H9 (cell line): Measurements from ENCODE around the gene ATP5PO. TPM values are rescaled to one million over a fixed set of nuclear protein-coding genes. Genes with fewer than 3 reads are reported as not detected.

Source experiments
- DNase-seq: peaks from one replicate; pipeline ENCODE4 v3.0.0-alpha.2; 2017
- H2AFZ ChIP-seq: one replicate; pipeline ENCODE4 v1.6.1; 2013; ENCODE audit warnings: mild to moderate bottlenecking, low read length, control low read depth, moderate library complexity
- H2AK5ac ChIP-seq: 2 replicates; pipeline ENCODE4 v1.6.1; 2013; ENCODE audit warnings: low read length, control low read depth, mixed read lengths; ENCODE audit not compliant: insufficient read length
- H2BK120ac ChIP-seq: one replicate; pipeline ENCODE4 v1.6.1; 2013; ENCODE audit warnings: low read depth, mild to moderate bottlenecking, low read length, control low read depth, inconsistent platforms; ENCODE audit not compliant: poor library complexity, severe bottlenecking
- H2BK12ac ChIP-seq: 2 replicates; pipeline ENCODE4 v1.6.1; 2013; ENCODE audit warnings: low read length, control low read depth, mixed read lengths, low read depth; ENCODE audit not compliant: insufficient read length
- H2BK15ac ChIP-seq: 2 replicates; pipeline ENCODE4 v1.6.1; 2013; ENCODE audit warnings: low read depth, low read length, control low read depth
- H2BK20ac ChIP-seq: one replicate; pipeline ENCODE4 v1.6.1; 2013; ENCODE audit warnings: low read depth, mild to moderate bottlenecking, low read length, control low read depth, inconsistent platforms; ENCODE audit not compliant: poor library complexity, severe bottlenecking
- H2BK5ac ChIP-seq: 2 replicates; pipeline ENCODE4 v1.6.1; 2013; ENCODE audit warnings: low read length, control low read depth, mixed read lengths; ENCODE audit not compliant: insufficient read length
- H3K14ac ChIP-seq: 2 replicates; pipeline ENCODE4 v1.6.1; 2013; ENCODE audit warnings: low read length, control low read depth; ENCODE audit not compliant: insufficient read depth
- H3K18ac ChIP-seq: 2 replicates; pipeline ENCODE4 v1.6.1; 2013; ENCODE audit warnings: low read depth, mild to moderate bottlenecking, mixed read lengths, low read length, control low read depth; ENCODE audit not compliant: insufficient read length
- H3K23ac ChIP-seq: 2 replicates; pipeline ENCODE4 v1.6.1; 2013; ENCODE audit warnings: low read length, control low read depth, mixed read lengths, low read depth; ENCODE audit not compliant: insufficient read length
- H3K23me2 ChIP-seq: 2 replicates; pipeline ENCODE4 v1.6.1; 2013; ENCODE audit warnings: low read depth, mild to moderate bottlenecking, mixed read lengths, low read length, control low read depth; ENCODE audit not compliant: insufficient read length, poor library complexity, severe bottlenecking
- H3K27ac ChIP-seq: 2 replicates; pipeline ENCODE4 v1.5.1; 2013; ENCODE audit warnings: low read length, control low read depth, mixed read lengths, low read depth; ENCODE audit not compliant: insufficient read length
- H3K27me3 ChIP-seq: 2 replicates; pipeline ENCODE4 v1.6.1; 2013; ENCODE audit warnings: low read length, control low read depth, inconsistent platforms; ENCODE audit not compliant: insufficient read depth
- H3K4ac ChIP-seq: 2 replicates; pipeline ENCODE4 v1.6.1; 2013; ENCODE audit warnings: low read depth, mild to moderate bottlenecking, control low read depth, inconsistent platforms, low read length, moderate library complexity
- H3K4me1 ChIP-seq: 2 replicates; pipeline ENCODE4 v1.6.1; 2013; ENCODE audit warnings: low read length, control low read depth, inconsistent platforms; ENCODE audit not compliant: insufficient read depth
- H3K4me2 ChIP-seq: 2 replicates; pipeline ENCODE4 v1.6.1; 2013; ENCODE audit warnings: low read length, control low read depth, mixed read lengths; ENCODE audit not compliant: insufficient read length, insufficient read depth
- H3K56ac ChIP-seq: 2 replicates; pipeline ENCODE4 v1.6.1; 2013; ENCODE audit warnings: low read depth, mild to moderate bottlenecking, mixed read lengths, low read length, control low read depth; ENCODE audit not compliant: insufficient read length
- H3K79me1 ChIP-seq: 2 replicates; pipeline ENCODE4 v1.6.1; 2013; ENCODE audit warnings: low read depth, mild to moderate bottlenecking, moderate library complexity, low read length, control low read depth, inconsistent platforms; ENCODE audit not compliant: insufficient read depth, poor library complexity, severe bottlenecking
- H3K79me2 ChIP-seq: 2 replicates; pipeline ENCODE4 v1.6.1; 2013; ENCODE audit warnings: low read length, control low read depth, inconsistent platforms; ENCODE audit not compliant: insufficient read depth
- H3K9ac ChIP-seq: 2 replicates; pipeline ENCODE4 v1.6.1; 2013; ENCODE audit warnings: low read length, control low read depth, mixed read lengths; ENCODE audit not compliant: insufficient read length; ENCODE audit errors: extremely low read depth
- H3K9me3 ChIP-seq: one replicate; pipeline ENCODE4 v1.6.1; 2013; ENCODE audit warnings: low read depth, low read length, inconsistent platforms; ENCODE audit not compliant: control insufficient read depth
- H3T11ph ChIP-seq: one replicate; pipeline ENCODE4 v1.6.1; 2013; ENCODE audit warnings: mild to moderate bottlenecking, low read length, control low read depth, inconsistent platforms
- H4K20me1 ChIP-seq: one replicate; pipeline ENCODE4 v1.6.1; 2013; ENCODE audit not compliant: control insufficient read depth, insufficient read length, insufficient read depth
- H4K5ac ChIP-seq: 2 replicates; pipeline ENCODE4 v1.6.1; 2013; ENCODE audit warnings: low read depth, mild to moderate bottlenecking, mixed read lengths, low read length, control low read depth; ENCODE audit not compliant: insufficient read length
- H4K8ac ChIP-seq: replicated peaks from 2 replicates; pipeline ENCODE4 v1.6.1; 2013; ENCODE audit warnings: low read length, control low read depth, mixed read lengths, low read depth; ENCODE audit not compliant: insufficient read length
- H4K91ac ChIP-seq: 2 replicates; pipeline ENCODE4 v1.6.1; 2013; ENCODE audit warnings: low read depth, mild to moderate bottlenecking, moderate library complexity, mixed read lengths, low read length, control low read depth; ENCODE audit not compliant: insufficient read length
- H3K27ac Mint-ChIP-seq, 3 experiments: 2 replicates in 2 of 3; 3 replicates in 1 of 3; pipeline ENCODE4 v1.8.0; 2020 to 2021; ENCODE audit warnings: mixed read lengths in 3 of 3, mild to moderate bottlenecking in 1 of 3, moderate library complexity in 1 of 3
- H3K27me3 Mint-ChIP-seq: 2 replicates; pipeline ENCODE4 v1.8.0; 2021; ENCODE audit warnings: low read depth, mild to moderate bottlenecking, moderate library complexity, mixed read lengths
- H3K36me3 Mint-ChIP-seq, 3 experiments: 2 replicates in 2 of 3; 3 replicates in 1 of 3; pipeline ENCODE4 v1.8.0; 2020 to 2021; ENCODE audit warnings: low read depth in 3 of 3, mixed read lengths in 3 of 3; ENCODE audit not compliant: insufficient read depth in 1 of 3
- H3K4me1 Mint-ChIP-seq, 2 experiments: 2 replicates each; pipeline ENCODE4 v1.8.0; 2020; ENCODE audit warnings: mixed read lengths in 2 of 2
- H3K4me3 Mint-ChIP-seq, 2 experiments: 2 replicates in 1 of 2; 3 replicates in 1 of 2; pipeline ENCODE4 v1.8.0; 2020 to 2021; ENCODE audit warnings: mild to moderate bottlenecking in 2 of 2, mixed read lengths in 2 of 2, moderate library complexity in 1 of 2
- H3K9me3 Mint-ChIP-seq, 2 experiments: 2 replicates in 1 of 2; 3 replicates in 1 of 2; pipeline ENCODE4 v1.8.0; 2020; ENCODE audit warnings: mild to moderate bottlenecking in 2 of 2, mixed read lengths in 2 of 2, moderate library complexity in 1 of 2
- WGBS: extraction: QIAGEN DNeasy Blood & Tissue Kit; methylation state at CpG from one replicate; pipeline ENCODE4 v1.1.7; 2013; ENCODE audit warnings: missing lambda C conversion rate, low lambda C conversion rate, mixed read lengths; ENCODE audit not compliant: insufficient read length; ENCODE audit errors: extremely low coverage; 5-methylcytosine and 5-hydroxymethylcytosine counted together
- total RNA-seq: library from RNA; stranded (reverse); gene quantifications from 2 replicates; pipeline ENCODE4 v1.2.1, GENCODE V29; 2021
- TF ChIP-seq, protein P1 (sequence below): fragments of 200-600 bp; sonication (generic); conservative IDR thresholded peaks from 3 replicates; pipeline ENCODE4 v1.8.0; 2021; ENCODE audit warnings: antibody characterized with exemption, mild to moderate bottlenecking

Gene ATP5PO
- total RNA-seq, 1 experiment from 2014 or later, result 275 TPM

GRCh38 chr21:33857846-33858666 lies 57.5 kb downstream of the ATP5PO start:
- H3K36me3 Mint-ChIP-seq, result no peaks in the 10 kb centered on the region
- Histone ChIP-seq H2BK15ac (no peak overlapping the region), H3T11ph (no peak overlapping the region), H2AK5ac (no peak overlapping the region), H2BK120ac (no peak overlapping the region), H3K4me1 (no peaks in the 10 kb centered on the region), H3K27me3 (no peaks in the 10 kb centered on the region), H3K14ac (no peak overlapping the region), H2BK5ac (no peak overlapping the region), H3K9ac (no peak overlapping the region), H2BK20ac (no peak overlapping the region), H3K18ac (no peak overlapping the region), H4K20me1 (no peaks in the 10 kb centered on the region), H4K5ac (no peak overlapping the region), H3K4me2 (no peak overlapping the region), H3K9me3 (no peaks in the 10 kb centered on the region), H3K4ac (no peak overlapping the region), H3K56ac (no peak overlapping the region), H2AFZ (no peak overlapping the region), H2BK12ac (no peak overlapping the region), H3K23ac (no peak overlapping the region), H3K79me1 (no peaks in the 10 kb centered on the region), H3K27ac (no peak overlapping the region), H3K23me2 (no peaks in the 10 kb centered on the region), H3K79me2 (no peaks in the 10 kb centered on the region), H4K91ac (no peak overlapping the region), H4K8ac (no peak overlapping the region)
- TF ChIP-seq, protein P1, sequence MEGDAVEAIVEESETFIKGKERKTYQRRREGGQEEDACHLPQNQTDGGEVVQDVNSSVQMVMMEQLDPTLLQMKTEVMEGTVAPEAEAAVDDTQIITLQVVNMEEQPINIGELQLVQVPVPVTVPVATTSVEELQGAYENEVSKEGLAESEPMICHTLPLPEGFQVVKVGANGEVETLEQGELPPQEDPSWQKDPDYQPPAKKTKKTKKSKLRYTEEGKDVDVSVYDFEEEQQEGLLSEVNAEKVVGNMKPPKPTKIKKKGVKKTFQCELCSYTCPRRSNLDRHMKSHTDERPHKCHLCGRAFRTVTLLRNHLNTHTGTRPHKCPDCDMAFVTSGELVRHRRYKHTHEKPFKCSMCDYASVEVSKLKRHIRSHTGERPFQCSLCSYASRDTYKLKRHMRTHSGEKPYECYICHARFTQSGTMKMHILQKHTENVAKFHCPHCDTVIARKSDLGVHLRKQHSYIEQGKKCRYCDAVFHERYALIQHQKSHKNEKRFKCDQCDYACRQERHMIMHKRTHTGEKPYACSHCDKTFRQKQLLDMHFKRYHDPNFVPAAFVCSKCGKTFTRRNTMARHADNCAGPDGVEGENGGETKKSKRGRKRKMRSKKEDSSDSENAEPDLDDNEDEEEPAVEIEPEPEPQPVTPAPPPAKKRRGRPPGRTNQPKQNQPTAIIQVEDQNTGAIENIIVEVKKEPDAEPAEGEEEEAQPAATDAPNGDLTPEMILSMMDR, result no peak
- peak overlapping the region; percentile 4 to 89 (median 82); a peak in 3 of 7 replicates for H3K27ac Mint-ChIP-seq
- WGBS, result no CpG with 5 or more reads among the region's 25 CpGs
- H3K27me3 Mint-ChIP-seq, result peaks cover 5% of the 10 kb centered on the region
- H3K4me1 Mint-ChIP-seq, result peaks cover 22% of the 10 kb centered on the region in 2 experiments
- peak; percentile 45 for DNase-seq
- H3K9me3 Mint-ChIP-seq, result no peaks in the 10 kb centered on the region
- H3K4me3 Mint-ChIP-seq, result peak overlapping the region in 1 of 2 experiments; percentile 58; a peak in 3 of 5 replicates
